Ovary (tissue), 9 donors: Measurements from ENCODE around the gene CHD6. TPM values are rescaled to one million over a fixed set of nuclear protein-coding genes. Genes with fewer than 3 reads are reported as not detected.

ENCODE experiments used
- DNase-seq, 5 donors: peaks; one replicate each; pipeline ENCODE4 v3.0.0-alpha.2; 2019 to 2020
- H3K27ac ChIP-seq, 2 donors: fragments of 200-600 bp; one replicate each; pipeline versions ENCODE4 v1.5.1 to v1.8.0; 2019 to 2022
- H3K27me3 ChIP-seq: fragments of 200-600 bp; one replicate; pipeline ENCODE4 v1.8.0; 2022
- H3K36me3 ChIP-seq: fragments of 200-600 bp; sonication (generic); one replicate; pipeline ENCODE4 v1.5.1; 2019
- H3K4me1 ChIP-seq: one replicate; pipeline ENCODE4 v1.8.1; 2013; ENCODE audit warnings: mild to moderate bottlenecking, moderate library complexity; ENCODE audit not compliant: insufficient read depth
- H3K4me3 ChIP-seq: fragments of 200-600 bp; sonication (generic); one replicate; pipeline ENCODE4 v1.5.1; 2017
- H3K9me3 ChIP-seq, 2 donors: fragments of 200-600 bp in 1 of 2; sonication (generic) in 1 of 2; one replicate each; pipeline versions ENCODE4 v1.5.1 to v1.8.1; 2013 to 2019; ENCODE audit warnings: mild to moderate bottlenecking in 1 of 2, moderate library complexity in 1 of 2
- CTCF ChIP-seq, 3 donors: fragments of 450-650 bp in 2 of 3; fragments of 200-600 bp in 1 of 3; IDR thresholded peaks; one replicate each; pipeline versions ENCODE4 v1.5.1 to v1.8.0; 2016 to 2022; ENCODE audit warnings: antibody characterized with exemption in 3 of 3, mild to moderate bottlenecking in 1 of 3
- EP300 ChIP-seq: sonication (generic); formaldehyde crosslinking; IDR thresholded peaks from one replicate; pipeline ENCODE4 v1.6.1; 2017; ENCODE audit warnings: antibody characterized with exemption
- POLR2A ChIP-seq: fragments of 450-650 bp; IDR thresholded peaks from one replicate; pipeline ENCODE4 v1.6.1; 2017; ENCODE audit warnings: antibody characterized with exemption, mild to moderate bottlenecking, moderate library complexity
- whole genome bisulfite sequencing, 3 donors: extraction: QIAGEN DNeasy Blood & Tissue Kit in 1 of 3; methylation state at CpG; one replicate each; pipeline versions ENCODE4 v1.1.5 to v1.1.7; 2013 to 2017; 5-methylcytosine and 5-hydroxymethylcytosine counted together
- intact Hi-C, 4 donors: fragments of 100-400 bp; cut with DNase I; formaldehyde crosslinking; loops; one replicate each; pipeline versions ENCODE4 v1.11.0 to v1.15.1; 2022 to 2023
- polyA plus RNA-seq, 2 donors: library from polyadenylated mRNA; stranded (reverse); fragments of 200-250 nt in 1 of 2; fragments of 350-450 nt in 1 of 2; fragmentation: Illumina TruSeq in 1 of 2; extraction: RNeasy Lipid Tissue Mini Kit (QIAGEN cat#74804) in 1 of 2; gene quantifications; one replicate each; pipeline ENCODE4 v1.2.3, GENCODE V29; 2013 to 2014
- total RNA-seq, 7 donors: library from RNA; depleted of rRNA in 2 of 7; stranded (reverse); fragments of >200 nt in 2 of 7; fragmentation: NEBNext Ultra II Directional in 3 of 7; extraction: Animal tissue kit (Norgen Biotek cat#: 25700) in 3 of 7; gene quantifications; one replicate each; pipeline versions ENCODE4 v1.1.0 to v1.2.4, GENCODE V29; 2016 to 2023
- donor health status: DM: no; HTN: no; CAD: no; lungs with moderate emphysema.
- donor health status: DM: no; HTN: no; CAD: no.
- donor health status: Bipolar disorder and iron deficiency.
- donor health status: DM: yes; HTN: yes; CAD: no.
- donor health status: DM: no; HTN: no; CAD: no.
- donor health status: DM: yes; HTN: yes; CAD: no.

Gene CHD6
- total and polyA plus RNA-seq, 9 donors: 12.1 to 82.4 (median 52.7) TPM

DNA sequence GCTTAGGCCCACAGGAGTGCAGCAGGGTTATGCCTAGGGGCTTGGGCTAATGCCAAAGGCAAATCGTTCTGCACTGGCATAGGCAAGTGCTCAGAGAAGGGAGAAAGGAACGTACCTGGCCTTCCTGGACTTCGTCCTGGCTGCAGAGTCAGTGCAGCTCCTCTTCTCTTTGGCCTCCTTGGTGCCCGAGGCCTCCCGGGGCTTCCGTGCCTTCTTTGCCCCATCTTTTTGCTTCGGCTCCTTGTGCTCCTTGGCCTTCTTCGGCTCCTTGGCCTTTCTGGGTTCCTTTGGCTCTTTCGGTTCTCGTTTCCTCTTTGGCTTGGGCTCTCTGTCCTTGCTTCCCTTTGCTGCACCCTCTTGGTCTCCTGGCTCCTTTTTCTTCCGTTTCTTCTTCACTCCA, 85.2 kb downstream of the CHD6 start:
- TF ChIP-seq POLR2A: no peak
- no peak for TF ChIP-seq EP300
- TF ChIP-seq CTCF (IDR thresholded peaks at IDR 0.05): no peak
- H3K4me1 ChIP-seq: no peaks in the 10 kb centered on the region
- no peaks in the 10 kb centered on the region for H3K9me3 ChIP-seq
- no peaks in the 10 kb centered on the region for H3K36me3 ChIP-seq
- no peaks in the 10 kb centered on the region for H3K27me3 ChIP-seq
- H3K27ac ChIP-seq: no peak overlapping the region
- H3K4me3 ChIP-seq: no peak overlapping the region
- DNase-seq: no peak
- intact Hi-C loops: no loop called here
- 93 to 94% (median 93%) methylated on average over 11 of the region's 11 CpGs for WGBS, 3 donors

GRCh38 chr20:41531518-41532275, 86.5 kb downstream of the CHD6 start:
- no peak for DNase-seq
- H3K9me3 ChIP-seq: no peaks in the 10 kb centered on the region
- H3K27ac ChIP-seq: no peak overlapping the region
- no peak overlapping the region for H3K4me3 ChIP-seq
- H3K4me1 ChIP-seq: no peaks in the 10 kb centered on the region
- intact Hi-C loops: no loop called here
- WGBS, 3 donors: 45 to 61% (median 53%) methylated on average over 3 of the region's 3 CpGs
- TF ChIP-seq CTCF (IDR thresholded peaks at IDR 0.05) (no peak), EP300 (no peak), POLR2A (no peak)
- no peaks in the 10 kb centered on the region for H3K27me3 ChIP-seq
- no peaks in the 10 kb centered on the region for H3K36me3 ChIP-seq

DNA sequence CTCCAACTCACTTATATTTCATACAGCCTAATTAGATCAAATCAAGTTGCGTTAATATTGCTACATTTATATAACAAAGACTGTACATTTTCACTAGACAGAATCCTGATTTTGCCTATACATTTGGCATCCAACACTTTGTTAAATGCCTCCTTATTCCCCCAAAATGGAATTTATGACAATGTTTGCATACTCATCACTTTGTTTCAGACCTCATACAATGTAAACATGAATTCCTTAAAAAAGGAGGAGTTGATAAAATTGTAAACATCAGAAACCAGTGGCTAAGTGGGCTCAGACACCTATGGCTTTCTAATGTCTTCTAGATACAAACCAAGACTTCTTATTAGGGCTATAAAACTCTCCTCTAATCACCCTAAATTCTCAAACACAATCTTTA, 87.3 kb downstream of the CHD6 start:
- TF ChIP-seq EP300 (no peak), POLR2A (no peak), CTCF (IDR thresholded peaks at IDR 0.05) (no peak)
- Histone ChIP-seq H3K4me1 (peaks cover 1% of the 10 kb centered on the region), H3K27ac (no peak overlapping the region), H3K9me3 (no peaks in the 10 kb centered on the region), H3K27me3 (no peaks in the 10 kb centered on the region), H3K36me3 (no peaks in the 10 kb centered on the region), H3K4me3 (no peak overlapping the region)
- 84 to 93% (median 85%) methylated on average over 1 of the region's 1 CpG for WGBS, 3 donors
- intact Hi-C loops: no loop called here
- no peak for DNase-seq

GRCh38 chr20:41526327-41526726, 91.8 kb downstream of the CHD6 start:
- 60 to 74% (median 61%) methylated on average over 3 of the region's 3 CpGs for WGBS, 3 donors
- no peaks in the 10 kb centered on the region for H3K9me3 ChIP-seq
- H3K27me3 ChIP-seq: no peaks in the 10 kb centered on the region
- TF ChIP-seq CTCF (IDR thresholded peaks at IDR 0.05): no peak
- TF ChIP-seq POLR2A: no peak
- TF ChIP-seq EP300: no peak
- no peak for DNase-seq
- no peak overlapping the region for H3K27ac ChIP-seq
- H3K4me3 ChIP-seq: no peak overlapping the region
- intact Hi-C loops: loop anchor here in 1 of 4 donors (5.0 kb wide), 1 partner anchor 91 kb away; the partner anchor contains the start of gene CHD6
- H3K4me1 ChIP-seq: peaks cover 8% of the 10 kb centered on the region
- no peaks in the 10 kb centered on the region for H3K36me3 ChIP-seq
